NCI-H82 (cell line): Measurements from ENCODE around the gene MCRIP2.

Experiments used
- DNase-seq: peaks from one replicate; lab custom pipeline; 2025; lab: John Stamatoyannopoulos, UW

The MCRIP2 gene

GRCh38 chr16:632486-633335, 8.9 kb upstream of the MCRIP2 start:
- no peak for DNase-seq

GRCh38 chr16:633336-634050, 8.1 kb upstream of the MCRIP2 start:
- DNase-seq = no peak

GRCh38 chr16:634051-634670, 7.5 kb upstream of the MCRIP2 start:
- no peak for DNase-seq

- no peak for DNase-seq
Measured at GRCh38 chr16:634996-635395, 6.6 kb upstream of the MCRIP2 start.

- DNase-seq = no peak
Measured at GRCh38 chr16:635573-636205, 5.9 kb upstream of the MCRIP2 start.

- DNase-seq = peak; percentile 98
Measured at GRCh38 chr16:636206-637080, 5.2 kb upstream of the MCRIP2 start, which contains the start of gene METTL26. Gene METTL26 (minus strand): TSS chr16:636305. CDS start chr16:636290, 15 bp downstream.

- DNase-seq = peak; percentile 93
Measured at GRCh38 chr16:637081-638018, 4.3 kb upstream of the MCRIP2 start.

- DNase-seq = no peak
Measured at GRCh38 chr16:638034-638543, 3.5 kb upstream of the MCRIP2 start.

GRCh38 chr16:638836-639235, 2.8 kb upstream of the MCRIP2 start:
- DNase-seq = no peak

- DNase-seq = no peak
Measured at GRCh38 chr16:640614-641013, 1.0 kb upstream of the MCRIP2 start.

- DNase-seq = peak; percentile 45
Measured at GRCh38 chr16:642189-643049, 791 bp downstream of the MCRIP2 start.

- no peak for DNase-seq
Measured at GRCh38 chr16:643050-643368, 1.4 kb downstream of the MCRIP2 start.

- DNase-seq = no peak
Measured at GRCh38 chr16:644556-644955, 2.9 kb downstream of the MCRIP2 start.

GRCh38 chr16:645852-646678, 4.4 kb downstream of the MCRIP2 start:
- no peak for DNase-seq

- no peak for DNase-seq
Measured at GRCh38 chr16:646679-647172, 5.1 kb downstream of the MCRIP2 start.

GRCh38 chr16:647173-647902, 5.7 kb downstream of the MCRIP2 start:
- DNase-seq = no peak

GRCh38 chr16:648071-648780, 6.6 kb downstream of the MCRIP2 start:
- peak; percentile 76 for DNase-seq
